GM12872 (cell line): ENCODE measurements around the gene SYVN1.

Source experiments
- TF ChIP-seq, protein P1 (sequence below): IDR thresholded peaks from 3 replicates; pipeline ENCODE4 v1.5.1; 2011; ENCODE audit warnings: low read depth, mild to moderate bottlenecking, low read length, moderate library complexity; ENCODE audit not compliant: insufficient read depth

The SYVN1 gene

DNA sequence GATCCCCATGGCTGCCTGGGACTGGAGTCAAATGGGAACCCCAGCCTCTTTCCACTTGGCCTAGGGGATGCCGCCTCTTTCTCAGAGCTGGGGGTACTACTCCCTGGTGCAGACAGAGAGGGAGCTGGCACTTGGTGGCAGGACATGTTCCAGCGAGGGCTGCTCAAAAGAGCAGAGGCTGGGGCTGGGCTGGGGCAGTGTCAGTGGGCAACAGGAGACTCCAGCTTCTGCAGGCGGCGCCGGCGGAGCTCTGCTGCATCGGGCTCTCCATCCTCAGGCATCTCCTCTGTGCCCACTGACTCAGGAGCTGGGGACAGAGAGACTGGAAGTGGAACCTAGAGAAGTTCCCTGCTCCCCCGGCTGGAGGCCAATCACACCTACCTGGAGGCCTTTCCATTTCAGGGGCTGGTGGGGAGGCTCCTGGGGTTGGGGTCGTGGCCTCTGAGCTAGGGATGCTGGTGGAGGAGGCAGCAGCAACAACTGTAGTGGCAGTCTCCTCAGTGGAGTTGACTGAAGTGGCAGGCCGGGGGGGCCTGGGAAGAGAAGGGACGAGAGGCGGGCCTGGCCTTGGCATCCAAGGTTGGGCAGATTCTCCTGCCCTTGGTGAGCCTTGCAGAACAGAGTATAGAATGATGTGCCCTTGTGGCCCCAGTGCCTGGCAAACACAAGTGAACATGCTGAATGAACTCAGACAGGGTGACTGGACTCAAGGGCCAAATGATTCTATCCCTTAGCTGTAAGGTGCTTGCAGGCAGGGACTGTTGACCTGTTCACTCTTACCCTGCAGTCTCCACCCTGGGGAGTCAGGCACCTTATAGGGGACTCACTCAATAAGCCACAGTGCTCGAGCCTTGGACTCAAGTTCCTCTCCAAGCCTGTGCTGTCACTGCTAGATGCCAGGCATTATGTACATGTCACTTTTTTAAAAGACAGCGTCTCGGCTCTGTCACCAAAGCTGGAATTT lies 5.9 kb downstream of the SYVN1 start:
- TF ChIP-seq, protein P1, sequence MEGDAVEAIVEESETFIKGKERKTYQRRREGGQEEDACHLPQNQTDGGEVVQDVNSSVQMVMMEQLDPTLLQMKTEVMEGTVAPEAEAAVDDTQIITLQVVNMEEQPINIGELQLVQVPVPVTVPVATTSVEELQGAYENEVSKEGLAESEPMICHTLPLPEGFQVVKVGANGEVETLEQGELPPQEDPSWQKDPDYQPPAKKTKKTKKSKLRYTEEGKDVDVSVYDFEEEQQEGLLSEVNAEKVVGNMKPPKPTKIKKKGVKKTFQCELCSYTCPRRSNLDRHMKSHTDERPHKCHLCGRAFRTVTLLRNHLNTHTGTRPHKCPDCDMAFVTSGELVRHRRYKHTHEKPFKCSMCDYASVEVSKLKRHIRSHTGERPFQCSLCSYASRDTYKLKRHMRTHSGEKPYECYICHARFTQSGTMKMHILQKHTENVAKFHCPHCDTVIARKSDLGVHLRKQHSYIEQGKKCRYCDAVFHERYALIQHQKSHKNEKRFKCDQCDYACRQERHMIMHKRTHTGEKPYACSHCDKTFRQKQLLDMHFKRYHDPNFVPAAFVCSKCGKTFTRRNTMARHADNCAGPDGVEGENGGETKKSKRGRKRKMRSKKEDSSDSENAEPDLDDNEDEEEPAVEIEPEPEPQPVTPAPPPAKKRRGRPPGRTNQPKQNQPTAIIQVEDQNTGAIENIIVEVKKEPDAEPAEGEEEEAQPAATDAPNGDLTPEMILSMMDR, result no peak

DNA sequence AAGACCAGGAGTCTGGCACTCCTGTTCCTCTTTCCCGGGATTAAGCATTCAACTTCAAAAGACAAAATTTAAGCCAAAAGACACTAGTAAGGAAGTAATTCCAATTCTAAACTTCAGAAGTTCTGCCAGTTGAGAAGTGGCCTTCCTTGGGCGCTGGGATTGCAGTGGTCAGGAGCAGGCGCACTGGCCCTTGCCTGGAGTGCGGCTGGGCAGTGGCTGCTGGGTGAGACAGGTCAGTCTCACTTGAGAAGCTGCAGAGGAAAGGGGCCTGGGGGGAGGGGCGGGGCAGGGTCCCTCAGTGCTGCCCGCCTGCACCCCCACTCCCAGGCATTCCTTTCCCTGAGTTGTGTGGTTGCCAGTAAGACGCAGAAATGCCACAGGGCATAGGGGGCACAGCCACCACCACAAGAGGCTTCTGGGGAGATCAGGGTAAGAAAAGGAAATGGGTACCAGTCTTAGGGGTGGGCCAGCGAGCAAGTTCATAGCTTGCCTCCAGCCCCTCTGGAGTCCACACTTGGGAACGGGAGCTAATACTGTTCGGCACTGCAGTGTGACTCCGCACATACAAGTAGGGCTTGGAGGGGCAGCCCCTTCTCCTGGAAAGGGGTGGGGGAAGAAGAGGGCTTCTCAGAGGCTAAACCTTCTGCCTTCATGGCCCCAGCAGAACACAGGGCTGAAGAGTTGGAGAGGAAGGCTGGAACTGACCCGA lies 6.7 kb downstream of the SYVN1 start:
- TF ChIP-seq, protein P1, result no peak

DNA sequence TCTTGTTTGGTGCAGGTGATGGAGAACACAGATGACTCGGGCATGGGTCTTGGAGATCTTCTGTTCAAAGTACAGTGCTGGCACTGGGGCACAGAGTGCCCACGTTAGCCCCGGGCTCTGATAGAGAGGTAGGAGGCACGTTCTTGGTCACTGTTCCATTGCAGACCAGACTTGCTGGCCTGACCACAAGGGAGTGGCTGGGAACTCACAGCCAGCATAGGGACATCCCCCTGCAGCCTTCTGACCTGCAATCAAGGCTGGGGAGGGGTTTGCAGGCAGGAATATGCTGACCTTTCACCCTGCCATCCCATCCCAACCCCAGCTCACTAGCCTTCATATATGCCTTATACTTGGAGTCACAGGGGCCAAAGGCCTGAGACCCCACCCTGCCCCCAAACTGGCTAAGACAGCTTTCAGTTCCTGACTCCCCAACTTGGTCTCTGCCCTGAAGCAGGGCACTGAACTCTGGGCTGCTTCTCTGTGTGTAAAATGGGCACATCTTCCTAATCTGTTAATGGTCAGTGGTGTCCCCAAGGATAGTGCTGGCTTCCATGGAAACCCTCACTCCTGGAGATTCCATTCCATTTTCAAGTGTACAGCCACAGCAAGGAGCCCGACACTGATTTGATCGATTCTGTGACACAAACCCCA lies 7.6 kb downstream of the SYVN1 start:
- TF ChIP-seq, protein P1, result no peak

DNA sequence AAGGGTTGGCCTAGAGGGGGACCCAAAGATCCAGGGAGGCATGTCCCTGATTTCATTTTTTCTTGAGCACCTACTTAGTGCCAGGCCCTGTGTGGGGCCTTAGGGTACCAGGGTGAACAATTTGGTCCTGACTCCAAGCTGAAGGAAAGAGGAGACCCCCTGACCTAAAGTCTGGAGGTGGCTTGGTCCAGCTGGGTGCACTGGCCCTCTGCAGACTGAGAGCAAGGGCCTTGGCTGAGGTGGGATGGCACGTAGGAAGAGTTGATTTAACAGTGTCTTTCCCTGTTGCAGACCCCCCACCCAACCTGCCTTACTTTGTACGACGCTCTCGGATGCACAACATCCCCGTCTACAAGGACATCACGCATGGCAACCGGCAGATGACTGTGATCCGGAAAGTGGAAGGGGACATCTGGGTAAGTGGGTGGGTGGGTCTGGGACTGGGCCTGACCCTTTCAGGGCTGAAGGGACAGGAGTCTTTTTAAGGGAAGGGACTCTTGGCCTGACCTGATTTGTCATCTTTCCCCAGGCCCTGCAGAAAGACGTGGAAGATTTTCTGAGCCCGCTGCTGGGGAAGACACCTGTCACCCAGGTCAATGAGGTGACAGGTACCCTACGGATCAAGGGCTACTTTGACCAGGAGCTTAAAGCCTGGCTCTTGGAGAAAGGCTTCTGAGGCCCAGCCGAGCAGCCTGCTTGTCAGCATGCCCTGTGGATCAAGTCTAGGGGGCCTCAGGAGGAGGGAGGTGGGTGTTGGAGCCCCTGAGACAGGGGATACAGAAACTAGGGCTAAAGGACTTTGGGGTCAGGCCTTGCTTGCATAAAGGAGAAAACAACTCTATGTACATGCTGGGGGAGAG lies 8.9 kb downstream of the SYVN1 start:
- TF ChIP-seq, protein P1, result no peak

DNA sequence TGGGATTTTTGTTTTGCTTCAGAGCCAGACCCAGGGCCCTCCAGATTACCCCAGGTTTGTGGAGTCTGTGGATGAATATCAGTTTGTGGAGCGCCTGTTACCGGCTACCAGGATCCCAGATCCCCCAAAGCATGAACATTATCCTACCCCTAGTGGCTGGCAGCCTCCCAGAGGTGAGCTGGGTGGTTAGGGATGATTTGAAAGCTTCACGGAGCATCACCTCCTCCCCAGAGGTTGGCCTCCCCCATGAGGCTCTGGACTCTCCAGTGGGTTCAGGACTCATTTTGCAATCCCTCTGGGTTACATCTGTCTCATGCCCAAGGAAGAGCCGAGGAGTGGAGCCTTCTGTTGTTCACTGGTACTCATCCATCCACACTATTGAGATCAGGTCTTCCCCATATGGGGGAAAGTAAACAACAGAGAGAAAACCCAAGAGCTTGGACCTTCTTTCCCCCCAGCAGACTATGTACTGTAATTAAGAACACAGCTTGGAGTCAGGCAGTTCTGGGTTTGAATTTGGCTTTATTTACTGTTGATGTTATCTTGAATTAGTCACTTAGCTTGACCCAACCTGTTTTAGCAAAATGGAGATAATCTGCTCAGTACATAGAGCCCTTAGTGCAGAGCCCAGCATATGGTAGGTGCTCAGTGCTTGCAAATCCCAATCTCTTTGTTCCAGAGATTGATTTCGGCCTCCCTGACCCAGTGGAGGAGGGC lies 9.7 kb downstream of the SYVN1 start:
- TF ChIP-seq, protein P1, result no peak

DNA sequence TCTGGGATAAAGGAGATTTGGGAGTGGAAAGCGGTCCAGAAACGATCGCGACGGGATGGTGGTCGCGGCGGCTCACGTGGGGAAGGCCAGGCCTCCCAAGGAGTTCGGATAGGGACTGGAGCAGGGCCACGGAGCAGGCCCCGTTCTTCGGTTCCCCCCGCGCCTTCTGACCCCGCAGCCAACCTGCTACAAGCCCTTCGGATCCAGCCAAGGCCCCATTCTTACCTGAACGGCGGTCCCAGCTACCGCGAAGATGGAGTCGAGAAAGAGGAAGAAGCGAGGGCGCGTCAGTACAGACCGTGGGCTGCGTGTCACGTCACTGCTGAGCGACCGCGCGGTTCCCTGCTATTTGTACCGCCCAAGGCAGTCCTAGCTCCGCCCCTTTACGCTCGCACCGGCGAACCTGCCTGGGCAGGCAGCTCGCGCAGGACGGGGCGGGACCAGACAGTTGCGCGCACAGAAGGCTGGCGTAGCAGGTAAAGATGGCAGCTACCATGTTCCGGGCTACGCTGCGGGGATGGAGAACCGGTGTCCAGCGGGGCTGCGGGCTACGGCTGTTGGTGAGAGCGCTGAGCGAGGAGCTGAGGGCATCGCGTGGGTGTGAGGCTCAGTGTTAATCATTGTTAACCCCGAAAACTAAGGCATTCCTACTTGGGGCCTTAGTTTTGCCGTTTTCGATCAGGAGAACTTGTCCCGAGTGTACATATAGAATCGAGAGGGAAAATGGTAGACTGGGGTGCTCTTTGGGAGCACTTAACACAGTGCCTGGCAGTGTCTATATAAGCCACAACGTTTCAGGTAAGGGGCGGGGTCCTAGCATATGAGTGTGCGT lies 12.2 kb downstream of the SYVN1 start, which contains the start of the genes FAU and MRPL49:
Gene FAU (minus strand): TSS at position 270 of the 832 bp plus-strand sequence. CDS start 321 bp downstream, outside the sequence.
Gene MRPL49 (plus strand): TSS at position 457 of the 832 bp plus-strand sequence. CDS start 26 bp downstream, at position 483.
- TF ChIP-seq, protein P1, result no peak
